ENCODE data around the gene KCNT2.

GRCh38 chr1:196628838-196629237 is 20.6 kb upstream of the KCNT2 start:
- TF ChIP-seq CTCF (IDR thresholded peaks at IDR 0.05) (no peak), POLR2AphosphoS5 (IDR thresholded peaks at IDR 0.05) (no peak)
